ENCODE data around the gene MTG1.

MTG1 gene

GRCh38 chr10:133471300-133472109, 77.5 kb downstream of the MTG1 start:
- DNase-seq = no peak
